H9 (cell line): ENCODE measurements around the gene MSL3B.

Source experiments
- DNase-seq: peaks from one replicate; pipeline ENCODE4 v3.0.0-alpha.2; 2017
- H2AFZ ChIP-seq: one replicate; pipeline ENCODE4 v1.6.1; 2013; ENCODE audit warnings: mild to moderate bottlenecking, low read length, control low read depth, moderate library complexity
- H2AK5ac ChIP-seq: 2 replicates; pipeline ENCODE4 v1.6.1; 2013; ENCODE audit warnings: low read length, control low read depth, mixed read lengths; ENCODE audit not compliant: insufficient read length
- H2BK120ac ChIP-seq: one replicate; pipeline ENCODE4 v1.6.1; 2013; ENCODE audit warnings: low read depth, mild to moderate bottlenecking, low read length, control low read depth, inconsistent platforms; ENCODE audit not compliant: poor library complexity, severe bottlenecking
- H2BK12ac ChIP-seq: 2 replicates; pipeline ENCODE4 v1.6.1; 2013; ENCODE audit warnings: low read length, control low read depth, mixed read lengths, low read depth; ENCODE audit not compliant: insufficient read length
- H2BK15ac ChIP-seq: 2 replicates; pipeline ENCODE4 v1.6.1; 2013; ENCODE audit warnings: low read depth, low read length, control low read depth
- H2BK20ac ChIP-seq: one replicate; pipeline ENCODE4 v1.6.1; 2013; ENCODE audit warnings: low read depth, mild to moderate bottlenecking, low read length, control low read depth, inconsistent platforms; ENCODE audit not compliant: poor library complexity, severe bottlenecking
- H2BK5ac ChIP-seq: 2 replicates; pipeline ENCODE4 v1.6.1; 2013; ENCODE audit warnings: low read length, control low read depth, mixed read lengths; ENCODE audit not compliant: insufficient read length
- H3K14ac ChIP-seq: 2 replicates; pipeline ENCODE4 v1.6.1; 2013; ENCODE audit warnings: low read length, control low read depth; ENCODE audit not compliant: insufficient read depth
- H3K18ac ChIP-seq: 2 replicates; pipeline ENCODE4 v1.6.1; 2013; ENCODE audit warnings: low read depth, mild to moderate bottlenecking, mixed read lengths, low read length, control low read depth; ENCODE audit not compliant: insufficient read length
- H3K23ac ChIP-seq: 2 replicates; pipeline ENCODE4 v1.6.1; 2013; ENCODE audit warnings: low read length, control low read depth, mixed read lengths, low read depth; ENCODE audit not compliant: insufficient read length
- H3K23me2 ChIP-seq: 2 replicates; pipeline ENCODE4 v1.6.1; 2013; ENCODE audit warnings: low read depth, mild to moderate bottlenecking, mixed read lengths, low read length, control low read depth; ENCODE audit not compliant: insufficient read length, poor library complexity, severe bottlenecking
- H3K27ac ChIP-seq: 2 replicates; pipeline ENCODE4 v1.5.1; 2013; ENCODE audit warnings: low read length, control low read depth, mixed read lengths, low read depth; ENCODE audit not compliant: insufficient read length
- H3K27me3 ChIP-seq: 2 replicates; pipeline ENCODE4 v1.6.1; 2013; ENCODE audit warnings: low read length, control low read depth, inconsistent platforms; ENCODE audit not compliant: insufficient read depth
- H3K4ac ChIP-seq: 2 replicates; pipeline ENCODE4 v1.6.1; 2013; ENCODE audit warnings: low read depth, mild to moderate bottlenecking, control low read depth, inconsistent platforms, low read length, moderate library complexity
- H3K4me1 ChIP-seq: 2 replicates; pipeline ENCODE4 v1.6.1; 2013; ENCODE audit warnings: low read length, control low read depth, inconsistent platforms; ENCODE audit not compliant: insufficient read depth
- H3K4me2 ChIP-seq: 2 replicates; pipeline ENCODE4 v1.6.1; 2013; ENCODE audit warnings: low read length, control low read depth, mixed read lengths; ENCODE audit not compliant: insufficient read length, insufficient read depth
- H3K56ac ChIP-seq: 2 replicates; pipeline ENCODE4 v1.6.1; 2013; ENCODE audit warnings: low read depth, mild to moderate bottlenecking, mixed read lengths, low read length, control low read depth; ENCODE audit not compliant: insufficient read length
- H3K79me1 ChIP-seq: 2 replicates; pipeline ENCODE4 v1.6.1; 2013; ENCODE audit warnings: low read depth, mild to moderate bottlenecking, moderate library complexity, low read length, control low read depth, inconsistent platforms; ENCODE audit not compliant: insufficient read depth, poor library complexity, severe bottlenecking
- H3K79me2 ChIP-seq: 2 replicates; pipeline ENCODE4 v1.6.1; 2013; ENCODE audit warnings: low read length, control low read depth, inconsistent platforms; ENCODE audit not compliant: insufficient read depth
- H3K9ac ChIP-seq: 2 replicates; pipeline ENCODE4 v1.6.1; 2013; ENCODE audit warnings: low read length, control low read depth, mixed read lengths; ENCODE audit not compliant: insufficient read length; ENCODE audit errors: extremely low read depth
- H3K9me3 ChIP-seq: one replicate; pipeline ENCODE4 v1.6.1; 2013; ENCODE audit warnings: low read depth, low read length, inconsistent platforms; ENCODE audit not compliant: control insufficient read depth
- H3T11ph ChIP-seq: one replicate; pipeline ENCODE4 v1.6.1; 2013; ENCODE audit warnings: mild to moderate bottlenecking, low read length, control low read depth, inconsistent platforms
- H4K20me1 ChIP-seq: one replicate; pipeline ENCODE4 v1.6.1; 2013; ENCODE audit not compliant: control insufficient read depth, insufficient read length, insufficient read depth
- H4K5ac ChIP-seq: 2 replicates; pipeline ENCODE4 v1.6.1; 2013; ENCODE audit warnings: low read depth, mild to moderate bottlenecking, mixed read lengths, low read length, control low read depth; ENCODE audit not compliant: insufficient read length
- H4K8ac ChIP-seq: replicated peaks from 2 replicates; pipeline ENCODE4 v1.6.1; 2013; ENCODE audit warnings: low read length, control low read depth, mixed read lengths, low read depth; ENCODE audit not compliant: insufficient read length
- H4K91ac ChIP-seq: 2 replicates; pipeline ENCODE4 v1.6.1; 2013; ENCODE audit warnings: low read depth, mild to moderate bottlenecking, moderate library complexity, mixed read lengths, low read length, control low read depth; ENCODE audit not compliant: insufficient read length
- H3K27ac Mint-ChIP-seq, 3 experiments: 2 replicates in 2 of 3; 3 replicates in 1 of 3; pipeline ENCODE4 v1.8.0; 2020 to 2021; ENCODE audit warnings: mixed read lengths in 3 of 3, mild to moderate bottlenecking in 1 of 3, moderate library complexity in 1 of 3
- H3K27me3 Mint-ChIP-seq: 2 replicates; pipeline ENCODE4 v1.8.0; 2021; ENCODE audit warnings: low read depth, mild to moderate bottlenecking, moderate library complexity, mixed read lengths
- H3K36me3 Mint-ChIP-seq, 3 experiments: 2 replicates in 2 of 3; 3 replicates in 1 of 3; pipeline ENCODE4 v1.8.0; 2020 to 2021; ENCODE audit warnings: low read depth in 3 of 3, mixed read lengths in 3 of 3; ENCODE audit not compliant: insufficient read depth in 1 of 3
- H3K4me1 Mint-ChIP-seq, 2 experiments: 2 replicates each; pipeline ENCODE4 v1.8.0; 2020; ENCODE audit warnings: mixed read lengths in 2 of 2
- H3K4me3 Mint-ChIP-seq, 2 experiments: 2 replicates in 1 of 2; 3 replicates in 1 of 2; pipeline ENCODE4 v1.8.0; 2020 to 2021; ENCODE audit warnings: mild to moderate bottlenecking in 2 of 2, mixed read lengths in 2 of 2, moderate library complexity in 1 of 2
- H3K9me3 Mint-ChIP-seq, 2 experiments: 2 replicates in 1 of 2; 3 replicates in 1 of 2; pipeline ENCODE4 v1.8.0; 2020; ENCODE audit warnings: mild to moderate bottlenecking in 2 of 2, mixed read lengths in 2 of 2, moderate library complexity in 1 of 2
- WGBS: extraction: QIAGEN DNeasy Blood & Tissue Kit; methylation state at CpG from one replicate; pipeline ENCODE4 v1.1.7; 2013; ENCODE audit warnings: missing lambda C conversion rate, low lambda C conversion rate, mixed read lengths; ENCODE audit not compliant: insufficient read length; ENCODE audit errors: extremely low coverage; 5-methylcytosine and 5-hydroxymethylcytosine counted together
- TF ChIP-seq, protein P1 (sequence below): fragments of 200-600 bp; sonication (generic); conservative IDR thresholded peaks from 3 replicates; pipeline ENCODE4 v1.8.0; 2021; ENCODE audit warnings: antibody characterized with exemption, mild to moderate bottlenecking

MSL3B gene

GRCh38 chr2:233817995-233818638 is 50.1 kb downstream of the MSL3B start:
- Histone ChIP-seq H3K27ac (no peak overlapping the region), H3K27me3 (no peaks in the 10 kb centered on the region), H3K79me1 (no peaks in the 10 kb centered on the region), H3T11ph (no peak overlapping the region), H3K4ac (no peak overlapping the region), H2AFZ (no peak overlapping the region), H2BK5ac (no peak overlapping the region), H4K8ac (no peak overlapping the region), H3K9ac (no peak overlapping the region), H3K4me2 (no peak overlapping the region), H3K23me2 (no peaks in the 10 kb centered on the region), H3K56ac (no peak overlapping the region), H4K20me1 (no peaks in the 10 kb centered on the region), H4K91ac (no peak overlapping the region), H2AK5ac (no peak overlapping the region), H3K9me3 (no peaks in the 10 kb centered on the region), H2BK20ac (no peak overlapping the region), H3K4me1 (no peaks in the 10 kb centered on the region), H2BK120ac (no peak overlapping the region), H2BK12ac (no peak overlapping the region), H4K5ac (no peak overlapping the region), H3K79me2 (no peaks in the 10 kb centered on the region), H3K23ac (no peak overlapping the region), H3K14ac (no peak overlapping the region; the same call in 1 of the 2 replicates), H2BK15ac (no peak overlapping the region), H3K18ac (no peak overlapping the region)
- H3K27me3 Mint-ChIP-seq: peaks cover 4% of the 10 kb centered on the region
- no peaks in the 10 kb centered on the region for H3K36me3 Mint-ChIP-seq
- TF ChIP-seq, protein P1, sequence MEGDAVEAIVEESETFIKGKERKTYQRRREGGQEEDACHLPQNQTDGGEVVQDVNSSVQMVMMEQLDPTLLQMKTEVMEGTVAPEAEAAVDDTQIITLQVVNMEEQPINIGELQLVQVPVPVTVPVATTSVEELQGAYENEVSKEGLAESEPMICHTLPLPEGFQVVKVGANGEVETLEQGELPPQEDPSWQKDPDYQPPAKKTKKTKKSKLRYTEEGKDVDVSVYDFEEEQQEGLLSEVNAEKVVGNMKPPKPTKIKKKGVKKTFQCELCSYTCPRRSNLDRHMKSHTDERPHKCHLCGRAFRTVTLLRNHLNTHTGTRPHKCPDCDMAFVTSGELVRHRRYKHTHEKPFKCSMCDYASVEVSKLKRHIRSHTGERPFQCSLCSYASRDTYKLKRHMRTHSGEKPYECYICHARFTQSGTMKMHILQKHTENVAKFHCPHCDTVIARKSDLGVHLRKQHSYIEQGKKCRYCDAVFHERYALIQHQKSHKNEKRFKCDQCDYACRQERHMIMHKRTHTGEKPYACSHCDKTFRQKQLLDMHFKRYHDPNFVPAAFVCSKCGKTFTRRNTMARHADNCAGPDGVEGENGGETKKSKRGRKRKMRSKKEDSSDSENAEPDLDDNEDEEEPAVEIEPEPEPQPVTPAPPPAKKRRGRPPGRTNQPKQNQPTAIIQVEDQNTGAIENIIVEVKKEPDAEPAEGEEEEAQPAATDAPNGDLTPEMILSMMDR: no peak
- WGBS: no CpG with 5 or more reads among the region's 11 CpGs
- H3K9me3 Mint-ChIP-seq: no peaks in the 10 kb centered on the region; a peak in 1 of 5 replicates
- peak; percentile 17 for DNase-seq
- no peak overlapping the region; a peak in 1 of 5 replicates for H3K4me3 Mint-ChIP-seq
- no peak overlapping the region; a peak in 1 of 7 replicates for H3K27ac Mint-ChIP-seq
- H3K4me1 Mint-ChIP-seq: no peaks in the 10 kb centered on the region
